GM12864 (cell line): ENCODE data around the gene CTH.
A peak's percentile ranks its signal among the peaks of the same experiment; 100 is the strongest.
"Not testable (repeated sequence)": the region's sequence is repeated elsewhere in the genome, so short reads cannot be mapped to it uniquely, and the experiment has no call there.

ENCODE experiments used
- DNase-seq: peaks from one replicate; pipeline ENCODE4 v3.0.0-alpha.2; 2011; ENCODE audit warnings: low read depth
- H3K4me3 ChIP-seq: 2 replicates; pipeline ENCODE4 v1.5.1; 2011; ENCODE audit warnings: mild to moderate bottlenecking, low read depth, low read length, control low read depth
- CTCF ChIP-seq: IDR thresholded peaks from 2 replicates; pipeline ENCODE4 v1.5.1; 2011; ENCODE audit warnings: low read depth, mild to moderate bottlenecking, moderate library complexity, low read length, control low read depth, inconsistent platforms; ENCODE audit errors: missing control alignments

Gene CTH

GRCh38 chr1:70411360-70411844 lies 334 bp downstream of the CTH start:
- no peak for DNase-seq
- peak overlapping the region; percentile 86 for H3K4me3 ChIP-seq
- TF ChIP-seq CTCF = no peak

GRCh38 chr1:70415882-70416281 lies 4.8 kb downstream of the CTH start:
- H3K4me3 ChIP-seq = no peak overlapping the region
- TF ChIP-seq CTCF = no peak
- DNase-seq = no peak

GRCh38 chr1:70418973-70419734 lies 8.1 kb downstream of the CTH start:
- DNase-seq = not testable (repeated sequence)

GRCh38 chr1:70420320-70420719 lies 9.3 kb downstream of the CTH start:
- no peak for TF ChIP-seq CTCF
- no peak overlapping the region for H3K4me3 ChIP-seq
- no peak for DNase-seq

More at GRCh38 chr1:70418973-70419734, 8.1 kb downstream of the CTH start:
- not testable (repeated sequence) for H3K4me3 ChIP-seq

- DNase-seq = no peak
- TF ChIP-seq CTCF = no peak
- no peak overlapping the region for H3K4me3 ChIP-seq
Observed at GRCh38 chr1:70426154-70427131, 15.4 kb downstream of the CTH start.

- no peak overlapping the region for H3K4me3 ChIP-seq
- TF ChIP-seq CTCF = no peak
- DNase-seq = no peak
Observed at GRCh38 chr1:70427976-70428375, 16.9 kb downstream of the CTH start.

GRCh38 chr1:70429219-70429618 lies 18.2 kb downstream of the CTH start:
- no peak overlapping the region for H3K4me3 ChIP-seq
- no peak for TF ChIP-seq CTCF
- DNase-seq = no peak
